PC-9 (cell line): ENCODE results near the gene SEZ6L. TPM values are rescaled to one million over a fixed set of nuclear protein-coding genes. Genes with fewer than 3 reads are reported as not detected.

Experiments
- BruUV-seq: library from RNA; stranded (reverse); fragments of 400-500 nt; replicated peaks from 2 replicates; lab custom pipeline; 2021; lab: Mats Ljungman, UMichigan
- CTCF ChIA-PET: fragments of 300-600 bp; sonication (Branson Sonifier 250); formaldehyde crosslinking; loops from one replicate; lab custom pipeline; 2022; ENCODE audit warnings: antibody characterized with exemption; lab: Charles Lee
- POLR2A ChIA-PET: fragments of 300-600 bp; sonication (Branson Sonifier 250); formaldehyde crosslinking; loops from one replicate; lab custom pipeline; 2022; ENCODE audit warnings: antibody characterized with exemption; ENCODE audit not compliant: unreplicated experiment; lab: Charles Lee
- DNase-seq, 2 experiments: peaks; one replicate each; pipeline versions ENCODE4 v3.0.0 to v3.0.0-alpha.2; 2015 to 2022; ENCODE audit warnings: mixed read lengths in 1 of 2
- H2AFZ ChIP-seq: fragments of 200-600 bp; sonication (generic); 2 replicates; pipeline ENCODE4 v1.8.1; 2017; ENCODE audit warnings: antibody characterized with exemption
- H3F3A ChIP-seq: fragments of 200-600 bp; sonication (generic); 2 replicates; pipeline ENCODE4 v1.8.1; 2017; ENCODE audit warnings: antibody characterized with exemption, mild to moderate bottlenecking, low read depth; ENCODE audit not compliant: insufficient read depth
- H3K27ac ChIP-seq: fragments of 200-600 bp; sonication (generic); 2 replicates; pipeline ENCODE4 v1.6.1; 2016; ENCODE audit warnings: mixed run types
- H3K27me3 ChIP-seq: fragments of 200-600 bp; sonication (generic); 2 replicates; pipeline ENCODE4 v1.6.1; 2016; ENCODE audit warnings: low read depth, mixed run types; ENCODE audit not compliant: insufficient read depth
- H3K36me3 ChIP-seq: fragments of 200-600 bp; sonication (generic); 2 replicates; pipeline ENCODE4 v1.6.1; 2016; ENCODE audit warnings: low read depth, mixed run types
- H3K4me1 ChIP-seq: fragments of 200-600 bp; sonication (generic); replicated peaks from 2 replicates; pipeline ENCODE4 v1.6.1; 2016; ENCODE audit warnings: mixed run types; ENCODE audit not compliant: insufficient read depth
- H3K4me2 ChIP-seq: fragments of 200-600 bp; sonication (generic); 2 replicates; pipeline ENCODE4 v1.6.1; 2017; ENCODE audit warnings: mixed run types
- H3K4me3 ChIP-seq: fragments of 200-600 bp; sonication (generic); 2 replicates; pipeline ENCODE4 v1.6.1; 2016; ENCODE audit warnings: mixed run types
- H3K79me2 ChIP-seq: fragments of 200-600 bp; sonication (generic); 2 replicates; pipeline ENCODE4 v1.6.1; 2017; ENCODE audit warnings: low read depth, mixed run types
- H3K9me2 ChIP-seq: fragments of 200-600 bp; sonication (generic); 2 replicates; pipeline ENCODE4 v1.8.1; 2017; ENCODE audit warnings: mild to moderate bottlenecking; ENCODE audit not compliant: insufficient read depth
- H3K9me3 ChIP-seq: fragments of 200-600 bp; sonication (generic); 2 replicates; pipeline ENCODE4 v1.8.1; 2016; ENCODE audit warnings: low read depth; ENCODE audit not compliant: insufficient read depth
- H4K20me1 ChIP-seq: fragments of 200-600 bp; sonication (generic); 2 replicates; pipeline ENCODE4 v1.8.1; 2017; ENCODE audit not compliant: insufficient read depth
- CTCF ChIP-seq: fragments of 200-600 bp; sonication (generic); conservative IDR thresholded peaks from 2 replicates; pipeline ENCODE4 v1.6.1; 2017; ENCODE audit warnings: mixed run types, antibody characterized with exemption, mild to moderate bottlenecking, moderate library complexity
- EZH2 ChIP-seq: fragments of 200-600 bp; sonication (generic); IDR thresholded peaks from 2 replicates; pipeline ENCODE4 v1.8.0; 2017; ENCODE audit warnings: antibody characterized with exemption, low read depth
- intact Hi-C: fragments of 100-400 bp; cut with micrococcal nuclease; formaldehyde crosslinking; loops from one replicate; pipeline ENCODE4 v1.10.0; 2022; ENCODE audit not compliant: unreplicated experiment
- total RNA-seq: library from RNA; stranded (reverse); gene quantifications from 2 replicates; pipeline ENCODE4 v1.2.3, GENCODE V29; 2021

The SEZ6L gene
- total RNA-seq, 1 experiment from 2014 or later: not detected

GRCh38 chr22:26134654-26135330, 34.5 kb upstream of the SEZ6L start:
- H4K20me1 ChIP-seq: no peaks in the 10 kb centered on the region
- no peak overlapping the region for H3K4me2 ChIP-seq
- H3K4me3 ChIP-seq: no peak overlapping the region
- no peak overlapping the region for H3K27ac ChIP-seq
- no peaks in the 10 kb centered on the region for H3F3A ChIP-seq
- DNase-seq: no peak
- H3K79me2 ChIP-seq: no peaks in the 10 kb centered on the region
- no TSS peak for BruUV-seq
- CTCF ChIA-PET: no interaction called here
- intact Hi-C loops: no loop called here
- TF ChIP-seq CTCF (peak; percentile 46; the same call in 1 of the 2 replicates), EZH2 (no peak)
- no peaks in the 10 kb centered on the region for H3K4me1 ChIP-seq
- no peaks in the 10 kb centered on the region for H3K36me3 ChIP-seq
- H2AFZ ChIP-seq: no peak overlapping the region
- no peaks in the 10 kb centered on the region for H3K9me3 ChIP-seq
- POLR2A ChIA-PET: no interaction called here
- peaks cover 31% of the 10 kb centered on the region for H3K27me3 ChIP-seq
- H3K9me2 ChIP-seq: no peaks in the 10 kb centered on the region

GRCh38 chr22:26135806-26136205, 33.5 kb upstream of the SEZ6L start:
- TF ChIP-seq EZH2: no peak
- no peak for TF ChIP-seq CTCF
- no peak overlapping the region for H3K4me2 ChIP-seq
- H3K27me3 ChIP-seq: peaks cover 22% of the 10 kb centered on the region
- no TSS peak for BruUV-seq
- H3K36me3 ChIP-seq: no peaks in the 10 kb centered on the region
- intact Hi-C loops: no loop called here
- no peaks in the 10 kb centered on the region for H3K9me3 ChIP-seq
- DNase-seq: no peak
- CTCF ChIA-PET: no interaction called here
- no peaks in the 10 kb centered on the region for H3K79me2 ChIP-seq
- POLR2A ChIA-PET: no interaction called here
- H3K4me3 ChIP-seq: no peak overlapping the region
- H4K20me1 ChIP-seq: no peaks in the 10 kb centered on the region
- H2AFZ ChIP-seq: no peak overlapping the region
- no peaks in the 10 kb centered on the region for H3F3A ChIP-seq
- H3K9me2 ChIP-seq: no peaks in the 10 kb centered on the region
- H3K27ac ChIP-seq: no peak overlapping the region
- H3K4me1 ChIP-seq: no peaks in the 10 kb centered on the region

- H3K4me1 ChIP-seq: no peaks in the 10 kb centered on the region
- H3K27ac ChIP-seq: no peak overlapping the region
- BruUV-seq: no TSS peak
- CTCF ChIA-PET: no interaction called here
- H4K20me1 ChIP-seq: no peaks in the 10 kb centered on the region
- intact Hi-C loops: no loop called here
- no peak overlapping the region for H2AFZ ChIP-seq
- H3K4me2 ChIP-seq: no peak overlapping the region
- TF ChIP-seq EZH2: no peak
- no peak for TF ChIP-seq CTCF
- H3F3A ChIP-seq: no peaks in the 10 kb centered on the region
- POLR2A ChIA-PET: no interaction called here
- no peak for DNase-seq
- peaks cover 29% of the 10 kb centered on the region for H3K27me3 ChIP-seq
- no peak overlapping the region for H3K4me3 ChIP-seq
- no peaks in the 10 kb centered on the region for H3K79me2 ChIP-seq
- H3K9me2 ChIP-seq: no peaks in the 10 kb centered on the region
- H3K9me3 ChIP-seq: no peaks in the 10 kb centered on the region
- H3K36me3 ChIP-seq: no peaks in the 10 kb centered on the region
These were observed 30.0 kb upstream of the SEZ6L start for GRCh38 chr22:26139310-26139709.
